Fibroblast of the conjunctiva (primary cell): ENCODE results near the gene KCNQ1.

Experiments used
- DNase-seq: peaks from one replicate; pipeline ENCODE4 v3.0.0-alpha.2; 2010; ENCODE audit warnings: low read depth

Gene KCNQ1

DNA sequence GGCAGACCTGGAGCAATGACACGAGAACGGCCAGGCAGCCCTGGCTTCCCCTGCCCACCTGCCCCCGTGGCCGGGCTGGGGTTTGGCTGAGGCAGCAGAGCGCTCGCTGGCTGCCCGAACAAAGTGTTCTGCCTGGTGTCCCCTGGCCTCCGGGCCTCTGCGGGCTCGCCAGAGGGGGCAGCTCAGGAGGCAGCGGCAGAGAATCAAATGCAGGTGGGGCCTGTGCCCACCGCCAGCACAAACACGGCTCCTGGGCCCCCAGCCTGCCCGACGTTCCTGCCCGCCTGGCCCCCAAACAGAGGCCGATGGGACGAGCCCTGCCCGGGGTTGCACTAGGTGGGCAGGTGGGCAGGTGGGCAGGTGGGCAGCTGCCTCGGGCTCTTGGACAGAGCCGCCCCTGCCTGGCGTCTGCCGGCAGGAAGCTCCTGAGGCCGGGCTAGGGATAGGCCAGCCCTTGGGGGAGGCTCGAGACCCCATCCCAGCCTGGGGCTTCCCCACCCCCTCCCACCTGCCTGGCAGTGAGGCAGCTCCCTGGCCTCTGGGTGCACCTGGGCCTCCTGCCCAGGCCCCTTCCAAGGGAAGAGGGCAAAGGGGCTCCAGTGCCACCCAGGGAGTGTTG is 394.0 kb downstream of the KCNQ1 start:
- no peak for DNase-seq

GRCh38 chr11:2839395-2839943 is 394.7 kb downstream of the KCNQ1 start:
- DNase-seq = no peak

DNA sequence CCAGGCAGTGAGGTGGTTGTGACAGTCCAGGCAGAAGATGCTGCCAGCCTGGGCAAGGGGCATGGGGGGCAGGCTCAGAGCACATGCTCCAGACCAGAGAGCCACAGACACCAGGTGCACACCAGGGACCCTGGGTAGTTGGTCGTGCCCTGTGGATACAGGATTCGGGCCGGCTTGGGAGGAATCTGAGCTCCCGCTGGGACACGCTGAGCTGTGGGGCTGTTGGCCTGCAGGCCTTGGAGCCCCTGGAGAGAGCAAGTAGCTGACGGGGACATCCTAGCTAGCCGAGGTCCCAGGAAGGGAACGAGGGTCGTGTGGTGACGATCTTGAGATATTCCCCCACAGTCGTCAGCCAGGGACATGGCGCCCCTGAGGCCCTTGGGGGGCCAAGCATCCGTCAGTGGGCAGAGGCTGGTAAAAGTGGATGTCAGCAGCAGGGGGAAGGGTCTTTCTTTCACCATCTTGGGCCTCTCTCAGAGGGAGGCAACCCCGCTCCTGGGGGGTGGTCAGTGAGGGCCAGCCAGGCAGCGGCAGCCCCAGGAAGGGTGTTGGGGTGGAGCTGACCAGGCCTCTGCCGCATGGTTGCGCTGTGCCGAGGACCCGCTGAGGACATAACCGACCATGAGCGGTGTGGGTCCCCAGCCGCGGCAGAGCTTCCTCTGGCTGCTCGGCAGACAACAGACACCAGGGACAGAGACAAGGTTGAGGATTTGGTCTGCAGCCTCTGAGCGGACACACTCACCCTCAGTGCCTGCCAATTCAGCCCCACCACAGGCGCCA is 396.8 kb downstream of the KCNQ1 start:
- no peak for DNase-seq

GRCh38 chr11:2842876-2843275 is 398.1 kb downstream of the KCNQ1 start:
- no peak for DNase-seq

DNA sequence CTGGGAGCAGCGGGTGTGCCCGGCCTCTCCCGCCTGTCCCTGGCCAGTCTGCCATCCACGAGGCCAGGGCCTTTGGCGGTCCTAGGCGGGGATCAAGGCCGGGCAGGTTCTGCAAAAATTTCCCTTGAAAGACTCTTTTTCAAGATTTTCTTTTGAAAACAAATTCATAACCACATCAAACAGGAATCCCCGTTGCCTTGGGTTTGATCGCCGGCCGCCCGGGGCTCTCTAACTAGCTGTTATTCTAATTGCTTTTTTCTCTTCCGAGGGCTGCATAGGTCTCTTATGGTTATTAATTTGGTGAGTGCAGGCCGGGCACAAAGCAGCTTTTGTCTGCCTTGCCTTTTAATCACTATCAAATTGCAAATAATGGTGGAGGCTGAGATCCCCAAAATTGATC is 398.7 kb downstream of the KCNQ1 start:
- DNase-seq = no peak

DNA sequence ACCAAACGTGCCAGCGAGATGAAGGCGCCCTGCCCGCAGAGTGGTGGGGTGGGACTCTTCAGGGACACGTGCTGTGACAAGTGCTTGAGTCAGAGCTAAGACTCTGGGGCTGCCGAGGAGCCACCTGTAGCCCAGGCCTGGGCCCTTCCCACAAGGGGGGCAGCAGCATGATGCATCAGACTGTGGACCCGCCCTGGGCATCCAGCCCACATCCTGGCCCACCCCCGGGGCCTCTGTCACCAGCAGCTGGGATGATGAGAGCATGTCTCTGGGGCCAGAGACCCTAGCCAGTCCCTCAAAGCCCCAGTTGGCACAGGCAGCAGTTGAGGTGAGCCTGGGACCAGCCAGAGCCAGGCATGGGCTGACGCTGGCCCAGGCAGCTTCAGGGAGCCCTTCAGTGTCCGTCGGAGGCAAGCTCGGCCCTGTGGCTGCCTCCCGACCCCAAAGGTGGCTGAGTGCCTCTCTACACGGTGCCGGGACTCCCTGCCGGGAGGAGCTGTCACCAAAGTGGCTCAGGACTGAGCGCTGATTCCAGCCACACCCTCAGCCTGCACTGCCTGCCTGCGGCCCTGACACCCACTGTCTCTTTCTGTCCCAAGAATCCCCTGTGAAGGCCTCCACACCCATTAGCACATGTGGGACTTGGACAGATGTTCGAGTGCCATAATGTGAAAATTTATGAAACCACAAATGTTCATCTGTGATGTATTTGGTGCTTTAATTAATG is 399.5 kb downstream of the KCNQ1 start:
- no peak for DNase-seq

DNA sequence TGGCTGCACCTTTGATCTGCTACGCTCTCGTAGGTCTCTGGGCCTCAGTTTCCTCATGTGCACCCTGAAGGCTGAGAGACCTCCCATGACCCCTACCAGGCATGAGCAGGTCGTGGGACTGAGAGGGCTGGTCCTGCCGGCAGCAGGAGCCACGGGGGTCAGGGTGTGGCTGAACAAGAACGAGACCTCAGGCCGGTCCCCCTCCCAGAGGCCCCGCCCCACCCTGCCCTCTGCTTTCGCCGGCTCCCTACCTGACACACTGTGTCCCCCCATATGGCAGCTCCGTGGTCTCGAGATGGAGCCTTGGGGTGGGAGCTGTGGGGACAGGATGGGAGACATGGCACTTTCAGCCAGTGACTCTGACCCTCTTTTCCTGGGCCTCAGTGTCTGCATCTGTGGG is 400.2 kb downstream of the KCNQ1 start:
- no peak for DNase-seq

GRCh38 chr11:2846056-2846455 is 401.2 kb downstream of the KCNQ1 start:
- no peak for DNase-seq

- no peak for DNase-seq
Measured at GRCh38 chr11:2846470-2846869, 401.7 kb downstream of the KCNQ1 start.

- DNase-seq = no peak
Measured at GRCh38 chr11:2847561-2847960, 402.8 kb downstream of the KCNQ1 start.

GRCh38 chr11:2848497-2848896 is 403.7 kb downstream of the KCNQ1 start:
- no peak for DNase-seq

DNA sequence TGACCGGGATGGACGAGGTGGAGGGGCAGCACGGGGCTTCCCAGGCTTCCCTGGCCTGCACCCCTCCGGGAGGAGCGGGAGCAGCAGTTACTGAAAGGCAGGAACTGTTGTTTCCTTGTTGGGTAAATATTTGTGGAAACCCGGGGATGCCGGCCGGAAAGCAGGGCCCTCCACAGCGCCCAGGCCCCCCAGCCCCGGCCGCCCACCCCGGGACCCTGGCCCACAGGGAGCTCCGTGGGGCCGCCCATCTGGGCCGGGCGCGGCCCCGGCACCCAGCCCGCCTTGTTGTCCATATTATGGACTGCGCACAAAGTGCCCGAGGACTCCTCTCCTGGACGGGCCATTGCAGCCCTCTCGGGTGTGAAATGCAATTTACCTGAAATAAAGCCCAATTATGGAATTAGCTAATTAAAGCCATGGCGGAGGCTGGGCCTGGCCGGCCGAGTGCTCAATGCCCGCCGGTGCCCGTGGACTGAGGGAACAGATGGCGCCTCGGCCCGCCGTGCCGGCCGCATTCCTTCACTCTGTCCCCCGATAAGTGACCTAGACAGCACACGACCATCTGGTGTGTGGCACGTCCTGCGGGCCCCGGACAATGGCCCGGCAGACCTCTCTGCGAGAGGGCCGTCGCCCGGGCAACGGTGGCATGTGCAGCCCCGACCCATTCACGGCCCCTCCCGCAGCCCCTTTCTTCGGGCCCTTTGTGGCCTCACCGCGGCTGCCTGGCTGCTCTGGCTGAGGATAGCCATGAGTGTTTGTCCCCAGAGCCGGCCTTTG is 405.4 kb downstream of the KCNQ1 start:
- no peak for DNase-seq

DNA sequence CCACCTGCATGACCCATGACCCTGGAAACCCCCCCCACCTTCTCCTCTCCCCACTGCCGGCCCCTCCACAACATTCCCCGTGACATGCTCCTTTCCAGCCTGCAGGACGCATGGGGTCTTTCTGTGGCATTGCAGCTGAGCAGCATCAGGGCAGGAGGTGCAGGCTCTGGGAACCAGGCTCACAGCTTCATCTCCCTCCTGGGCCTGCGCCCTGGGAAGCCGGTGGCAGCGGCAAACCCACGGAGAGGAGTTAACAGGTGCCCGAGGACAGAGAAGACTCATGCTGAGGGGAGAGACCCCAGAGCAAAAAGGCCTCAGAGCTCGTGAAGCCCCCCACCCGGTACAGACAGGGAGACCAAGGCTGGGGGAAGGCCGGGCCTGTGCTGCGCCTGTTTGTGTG is 408.6 kb downstream of the KCNQ1 start:
- no peak for DNase-seq

DNA sequence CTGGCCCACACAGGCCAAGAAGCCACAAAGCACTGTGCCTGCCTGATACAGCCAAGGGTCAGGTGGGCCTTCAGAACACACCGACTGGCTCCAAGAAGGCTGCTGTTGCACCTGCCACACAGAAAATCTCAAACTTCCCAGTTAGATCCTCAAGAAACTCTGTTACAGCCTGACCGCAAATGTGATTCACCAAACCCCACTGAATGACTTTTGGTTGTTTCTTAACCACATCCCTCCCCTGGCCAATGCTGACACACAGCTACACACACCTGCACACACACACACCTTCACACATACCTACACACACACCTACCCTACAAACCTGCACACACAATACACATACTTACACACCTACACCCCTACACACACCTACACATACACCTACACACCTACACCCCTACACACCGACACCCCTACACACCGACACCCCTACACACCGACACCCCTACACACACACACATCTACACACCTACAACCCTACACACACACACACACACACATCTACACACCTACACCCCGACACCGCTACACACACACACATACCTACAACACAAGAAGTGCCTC is 409.3 kb downstream of the KCNQ1 start:
- no peak for DNase-seq

DNA sequence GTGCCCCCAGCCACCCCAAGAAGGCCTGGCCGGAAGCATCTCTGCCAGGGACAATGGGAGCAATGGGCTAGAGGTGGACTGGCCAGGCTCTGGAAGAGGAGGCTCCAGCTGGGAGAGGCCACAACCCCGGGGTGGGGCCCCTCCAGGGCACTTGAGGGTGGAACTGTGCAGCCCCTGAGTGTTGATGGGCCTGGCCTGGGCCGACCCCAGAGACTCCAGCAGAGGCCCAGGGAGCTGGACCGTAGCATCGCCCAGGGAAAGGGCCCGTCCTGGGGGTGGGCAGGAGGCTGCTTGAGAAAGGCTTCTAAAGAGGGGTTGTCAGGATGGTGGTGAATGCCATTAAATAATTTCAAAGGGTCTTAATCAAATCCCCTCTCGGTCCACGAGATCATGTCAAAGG is 410.4 kb downstream of the KCNQ1 start:
- no peak for DNase-seq

GRCh38 chr11:2857276-2857675 is 412.5 kb downstream of the KCNQ1 start:
- no peak for DNase-seq

DNA sequence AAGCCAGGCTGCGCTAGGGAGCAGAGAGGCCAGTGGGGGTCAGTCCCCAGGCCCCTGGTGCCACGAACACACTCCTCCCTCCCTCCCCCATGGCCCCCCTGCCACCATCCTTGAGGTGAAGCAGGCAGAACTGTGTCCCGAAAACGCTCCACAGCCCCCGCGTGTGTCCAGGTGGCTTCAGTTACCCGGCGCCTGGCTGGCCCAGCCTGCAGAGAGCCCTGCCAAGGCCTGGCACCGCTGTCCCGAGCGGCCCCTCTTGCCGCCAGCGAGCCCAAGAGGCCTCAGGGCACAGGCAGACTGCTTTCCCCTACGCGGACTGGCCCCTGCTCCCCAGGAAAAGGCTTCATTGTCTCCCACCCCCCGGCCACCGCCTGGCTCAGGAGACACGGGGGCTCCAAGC is 413.1 kb downstream of the KCNQ1 start:
- DNase-seq = no peak

- DNase-seq = no peak
Measured at GRCh38 chr11:2858995-2859698, 414.3 kb downstream of the KCNQ1 start.

DNA sequence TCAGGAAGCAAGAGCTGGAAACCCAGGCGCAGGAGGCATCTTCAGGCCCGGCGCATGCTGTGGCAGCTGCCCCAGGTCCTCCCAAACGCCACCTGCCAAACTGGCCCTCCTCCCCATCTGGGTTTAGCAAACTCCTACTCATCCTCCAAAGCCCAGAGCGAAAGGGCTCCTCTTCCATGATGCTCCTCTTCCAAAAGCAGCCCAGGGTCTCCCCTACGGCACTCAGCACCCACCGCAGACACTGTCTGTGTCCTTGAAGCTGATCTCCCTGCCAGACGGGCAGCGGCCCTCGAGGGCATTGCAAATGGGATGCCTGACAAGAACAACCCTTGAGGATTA is 414.9 kb downstream of the KCNQ1 start:
- DNase-seq = no peak

- no peak for DNase-seq
Measured at GRCh38 chr11:2860636-2861035, 415.8 kb downstream of the KCNQ1 start.
